ENCODE measurements around the gene GIT2. TPM values are rescaled to one million over a fixed set of nuclear protein-coding genes. Genes with fewer than 3 reads are reported as not detected.

GIT2 gene
- total RNA-seq, 4 donors from 2014 or later = 39.8 to 62.9 (median 55.5) TPM

DNA sequence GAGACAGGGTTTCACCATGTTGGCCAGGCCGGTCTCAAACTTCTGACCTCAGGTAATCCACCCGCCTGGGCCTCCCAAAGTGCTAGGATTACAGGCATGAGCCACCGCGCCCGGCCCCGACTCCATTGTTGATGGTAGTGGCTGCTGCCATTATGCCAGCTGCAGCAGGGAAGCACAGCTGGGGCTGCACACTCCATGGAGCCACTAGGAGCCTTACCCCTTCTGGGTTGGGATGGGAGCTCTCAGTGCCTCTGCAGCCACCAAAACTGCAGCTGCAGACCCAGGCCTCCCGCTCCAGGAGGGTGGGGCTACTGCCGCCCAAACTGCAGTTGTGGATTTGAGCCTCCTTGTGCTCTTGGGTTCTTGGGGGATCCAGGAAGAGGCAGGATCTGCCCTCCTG is 70.2 kb downstream of the GIT2 start:
- H3K9me3 ChIP-seq = no peaks in the 10 kb centered on the region
- TF ChIP-seq EP300 (IDR thresholded peaks at IDR 0.05) (no peak), POLR2A (IDR thresholded peaks at IDR 0.05) (no peak), CTCF (IDR thresholded peaks at IDR 0.05) (no peak)
- 93 to 95% methylated on average over 7 to 8 of the region's 8 CpGs for WGBS, 2 donors
- no peak overlapping the region for H3K27ac ChIP-seq
- no peak overlapping the region for H3K4me3 ChIP-seq
- H3K27me3 ChIP-seq = no peaks in the 10 kb centered on the region
- H3K36me3 ChIP-seq = peaks cover 0 to 82% (median 3%) of the 10 kb centered on the region in 3 donors
- H3K4me1 ChIP-seq = peaks cover 0 to 3% (median 0%) of the 10 kb centered on the region in 4 donors
- no peak for DNase-seq (ENCODE audit: low spot score in 2 of 2)

- peaks cover 0 to 82% (median 0%) of the 10 kb centered on the region in 3 donors for H3K36me3 ChIP-seq
- no peaks in the 10 kb centered on the region for H3K9me3 ChIP-seq
- H3K27ac ChIP-seq = no peak overlapping the region
- no peak for TF ChIP-seq POLR2A (IDR thresholded peaks at IDR 0.05)
- no peak for TF ChIP-seq CTCF (IDR thresholded peaks at IDR 0.05)
- no peak for TF ChIP-seq EP300 (IDR thresholded peaks at IDR 0.05)
- WGBS, 2 donors = 67 to 69% methylated on average over 14 to 16 of the region's 20 CpGs
- H3K4me3 ChIP-seq = no peak overlapping the region
- H3K4me1 ChIP-seq = peaks cover 0 to 3% (median 0%) of the 10 kb centered on the region in 4 donors
- DNase-seq (ENCODE audit: low spot score in 2 of 2) = no peak
- H3K27me3 ChIP-seq = no peaks in the 10 kb centered on the region
These were observed 70.9 kb downstream of the GIT2 start for GRCh38 chr12:109925185-109925840.

DNA sequence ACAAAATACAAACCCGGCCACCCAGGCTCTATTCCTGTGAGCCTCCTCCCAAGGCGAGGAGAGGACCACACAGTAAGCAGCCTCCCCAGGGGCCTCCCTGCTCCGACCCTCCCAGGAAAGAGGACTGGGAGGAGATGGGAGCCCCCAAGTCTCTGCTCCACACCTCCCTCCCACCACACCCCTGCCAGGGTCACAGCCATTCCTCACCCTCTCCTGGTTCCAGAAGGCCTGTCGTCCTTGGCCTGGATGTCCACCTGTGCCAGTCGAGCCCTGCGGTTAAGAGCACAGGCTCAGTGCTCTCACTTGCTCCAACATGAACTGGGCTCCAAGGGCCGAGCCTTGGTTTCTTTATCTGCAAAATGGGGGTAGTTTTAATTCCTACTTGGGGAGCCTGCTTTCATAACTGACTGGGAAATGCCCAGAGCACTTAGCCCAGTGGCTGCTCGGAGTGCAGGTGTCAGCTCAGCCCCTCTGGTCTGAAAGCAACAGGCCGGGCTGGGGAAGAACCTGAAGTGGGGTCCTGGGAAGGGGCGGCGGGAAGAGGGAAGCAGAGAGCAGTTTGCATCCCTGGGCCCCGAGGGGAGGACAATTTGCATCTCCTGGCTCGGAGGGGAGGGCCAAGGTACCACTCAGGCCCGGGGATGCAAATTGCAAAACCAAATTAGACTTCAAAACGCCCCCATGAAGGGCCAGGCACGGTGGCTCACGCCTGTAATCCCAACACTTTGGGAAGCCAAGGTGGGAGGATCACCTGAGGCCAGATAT is 72.5 kb downstream of the GIT2 start:
- H3K36me3 ChIP-seq = peaks cover 0 to 82% (median 0%) of the 10 kb centered on the region in 3 donors
- no peaks in the 10 kb centered on the region for H3K27me3 ChIP-seq
- peaks cover 0 to 3% (median 0%) of the 10 kb centered on the region in 4 donors for H3K4me1 ChIP-seq
- no peak for DNase-seq (ENCODE audit: low spot score in 2 of 2)
- no peaks in the 10 kb centered on the region for H3K9me3 ChIP-seq
- H3K4me3 ChIP-seq = no peak overlapping the region
- no peak overlapping the region for H3K27ac ChIP-seq
- TF ChIP-seq CTCF (IDR thresholded peaks at IDR 0.05) = no peak
- 71 to 72% methylated on average over 17 of the region's 17 CpGs for WGBS, 2 donors

GRCh38 chr12:109923038-109923437 is 73.1 kb downstream of the GIT2 start:
- DNase-seq (ENCODE audit: low spot score in 2 of 2) = no peak
- 61% methylated on average over 4 to 5 of the region's 5 CpGs for WGBS, 2 donors

More at GRCh38 chr12:109923038-109923437, 73.1 kb downstream of the GIT2 start:
- H3K27ac ChIP-seq = no peak overlapping the region
- H3K4me1 ChIP-seq = peaks cover 0 to 3% (median 0%) of the 10 kb centered on the region in 4 donors
- TF ChIP-seq CTCF (IDR thresholded peaks at IDR 0.05) (no peak), EP300 (IDR thresholded peaks at IDR 0.05) (no peak), POLR2A (IDR thresholded peaks at IDR 0.05) (no peak)
- peaks cover 0 to 82% (median 0%) of the 10 kb centered on the region in 3 donors for H3K36me3 ChIP-seq
- no peaks in the 10 kb centered on the region for H3K27me3 ChIP-seq
- H3K4me3 ChIP-seq = no peak overlapping the region
- H3K9me3 ChIP-seq = no peaks in the 10 kb centered on the region

All from tibial nerve (tissue), 4 donors.